Stomach (tissue), 4 donors: ENCODE data around the gene MACROD1.

Source experiments
- EP300 ChIP-seq: sonication (generic); formaldehyde crosslinking; IDR thresholded peaks from one replicate; pipeline ENCODE4 v1.6.1; 2017; ENCODE audit warnings: antibody characterized with exemption
- POLR2AphosphoS5 ChIP-seq, 3 donors: sonication (generic); formaldehyde crosslinking; IDR thresholded peaks; one replicate each; pipeline ENCODE4 v1.6.1; 2016; ENCODE audit warnings: antibody characterized with exemption in 3 of 3
- TF ChIP-seq, protein P1 (sequence below), 7 experiments: fragments of 450-650 bp in 4 of 7; fragments of 200-600 bp in 3 of 7; sonication (generic) in 3 of 7; IDR thresholded peaks; one replicate each; pipeline ENCODE4 v1.5.1; 2016 to 2019; ENCODE audit warnings: antibody characterized with exemption in 7 of 7, control low read depth in 2 of 7, mild to moderate bottlenecking in 1 of 7

- TF ChIP-seq EP300 (no peak), POLR2AphosphoS5 (IDR thresholded peaks at IDR 0.05) (no peak)
- TF ChIP-seq, protein P1, sequence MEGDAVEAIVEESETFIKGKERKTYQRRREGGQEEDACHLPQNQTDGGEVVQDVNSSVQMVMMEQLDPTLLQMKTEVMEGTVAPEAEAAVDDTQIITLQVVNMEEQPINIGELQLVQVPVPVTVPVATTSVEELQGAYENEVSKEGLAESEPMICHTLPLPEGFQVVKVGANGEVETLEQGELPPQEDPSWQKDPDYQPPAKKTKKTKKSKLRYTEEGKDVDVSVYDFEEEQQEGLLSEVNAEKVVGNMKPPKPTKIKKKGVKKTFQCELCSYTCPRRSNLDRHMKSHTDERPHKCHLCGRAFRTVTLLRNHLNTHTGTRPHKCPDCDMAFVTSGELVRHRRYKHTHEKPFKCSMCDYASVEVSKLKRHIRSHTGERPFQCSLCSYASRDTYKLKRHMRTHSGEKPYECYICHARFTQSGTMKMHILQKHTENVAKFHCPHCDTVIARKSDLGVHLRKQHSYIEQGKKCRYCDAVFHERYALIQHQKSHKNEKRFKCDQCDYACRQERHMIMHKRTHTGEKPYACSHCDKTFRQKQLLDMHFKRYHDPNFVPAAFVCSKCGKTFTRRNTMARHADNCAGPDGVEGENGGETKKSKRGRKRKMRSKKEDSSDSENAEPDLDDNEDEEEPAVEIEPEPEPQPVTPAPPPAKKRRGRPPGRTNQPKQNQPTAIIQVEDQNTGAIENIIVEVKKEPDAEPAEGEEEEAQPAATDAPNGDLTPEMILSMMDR (IDR thresholded peaks at IDR 0.05) = no peak
These were observed 128.8 kb downstream of the MACROD1 start for GRCh38 chr11:64037027-64037634.
